Testis (tissue), 2 donors: ENCODE measurements around the gene CAMP.

ENCODE experiments used
- POLR2A ChIP-seq: fragments of 450-650 bp; IDR thresholded peaks from one replicate; pipeline ENCODE4 v1.6.1; 2017; ENCODE audit warnings: antibody characterized with exemption, mild to moderate bottlenecking, moderate library complexity
- TF ChIP-seq, protein P1 (sequence below), 3 experiments: fragments of 450-650 bp in 2 of 3; fragments of 200-600 bp in 1 of 3; sonication (generic) in 1 of 3; IDR thresholded peaks; one replicate each; pipeline ENCODE4 v1.5.1; 2016 to 2019; ENCODE audit warnings: antibody characterized with exemption in 3 of 3, mild to moderate bottlenecking in 2 of 3, moderate library complexity in 1 of 3

DNA sequence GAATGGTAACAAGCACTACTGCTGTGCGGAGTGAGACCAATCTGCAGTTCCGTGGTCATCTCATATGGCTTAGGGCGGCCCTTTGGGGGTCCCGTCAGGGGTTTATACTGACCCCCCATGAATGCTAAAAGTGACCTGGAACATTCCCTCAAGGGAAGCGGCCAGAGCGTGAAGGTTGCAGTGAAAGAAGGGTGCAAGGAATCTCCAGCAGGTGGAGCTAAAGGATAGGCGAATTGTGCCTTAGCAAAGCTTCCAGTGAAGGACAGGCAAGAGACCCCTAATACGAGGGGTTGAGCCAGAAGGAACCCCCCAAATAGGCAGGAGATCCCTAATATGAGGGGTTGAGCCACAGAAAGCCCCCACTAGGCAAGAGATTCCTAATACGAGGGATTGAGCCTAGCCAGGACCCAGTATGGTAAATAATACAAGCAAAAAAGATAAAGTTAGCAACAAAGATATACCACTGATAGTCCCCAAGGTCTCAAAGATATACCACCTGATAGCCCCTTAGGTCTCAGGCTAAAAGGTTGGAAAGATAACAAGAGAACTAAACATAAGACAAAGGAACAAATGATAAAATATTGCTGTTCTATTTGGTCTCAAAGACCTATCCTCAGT, 50.4 kb downstream of the CAMP start:
- TF ChIP-seq, protein P1, sequence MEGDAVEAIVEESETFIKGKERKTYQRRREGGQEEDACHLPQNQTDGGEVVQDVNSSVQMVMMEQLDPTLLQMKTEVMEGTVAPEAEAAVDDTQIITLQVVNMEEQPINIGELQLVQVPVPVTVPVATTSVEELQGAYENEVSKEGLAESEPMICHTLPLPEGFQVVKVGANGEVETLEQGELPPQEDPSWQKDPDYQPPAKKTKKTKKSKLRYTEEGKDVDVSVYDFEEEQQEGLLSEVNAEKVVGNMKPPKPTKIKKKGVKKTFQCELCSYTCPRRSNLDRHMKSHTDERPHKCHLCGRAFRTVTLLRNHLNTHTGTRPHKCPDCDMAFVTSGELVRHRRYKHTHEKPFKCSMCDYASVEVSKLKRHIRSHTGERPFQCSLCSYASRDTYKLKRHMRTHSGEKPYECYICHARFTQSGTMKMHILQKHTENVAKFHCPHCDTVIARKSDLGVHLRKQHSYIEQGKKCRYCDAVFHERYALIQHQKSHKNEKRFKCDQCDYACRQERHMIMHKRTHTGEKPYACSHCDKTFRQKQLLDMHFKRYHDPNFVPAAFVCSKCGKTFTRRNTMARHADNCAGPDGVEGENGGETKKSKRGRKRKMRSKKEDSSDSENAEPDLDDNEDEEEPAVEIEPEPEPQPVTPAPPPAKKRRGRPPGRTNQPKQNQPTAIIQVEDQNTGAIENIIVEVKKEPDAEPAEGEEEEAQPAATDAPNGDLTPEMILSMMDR (IDR thresholded peaks at IDR 0.05): peak; percentile 58 to 72 (median 62)
- no peak for TF ChIP-seq POLR2A
